GM12801 (cell line): ENCODE measurements around the gene SCP2D1.

Experiments
- CTCF ChIP-seq: IDR thresholded peaks from one replicate; pipeline ENCODE4 v1.5.1; 2011; ENCODE audit warnings: control low read depth; ENCODE audit not compliant: insufficient read length; ENCODE audit errors: extremely low read depth

Gene SCP2D1

DNA sequence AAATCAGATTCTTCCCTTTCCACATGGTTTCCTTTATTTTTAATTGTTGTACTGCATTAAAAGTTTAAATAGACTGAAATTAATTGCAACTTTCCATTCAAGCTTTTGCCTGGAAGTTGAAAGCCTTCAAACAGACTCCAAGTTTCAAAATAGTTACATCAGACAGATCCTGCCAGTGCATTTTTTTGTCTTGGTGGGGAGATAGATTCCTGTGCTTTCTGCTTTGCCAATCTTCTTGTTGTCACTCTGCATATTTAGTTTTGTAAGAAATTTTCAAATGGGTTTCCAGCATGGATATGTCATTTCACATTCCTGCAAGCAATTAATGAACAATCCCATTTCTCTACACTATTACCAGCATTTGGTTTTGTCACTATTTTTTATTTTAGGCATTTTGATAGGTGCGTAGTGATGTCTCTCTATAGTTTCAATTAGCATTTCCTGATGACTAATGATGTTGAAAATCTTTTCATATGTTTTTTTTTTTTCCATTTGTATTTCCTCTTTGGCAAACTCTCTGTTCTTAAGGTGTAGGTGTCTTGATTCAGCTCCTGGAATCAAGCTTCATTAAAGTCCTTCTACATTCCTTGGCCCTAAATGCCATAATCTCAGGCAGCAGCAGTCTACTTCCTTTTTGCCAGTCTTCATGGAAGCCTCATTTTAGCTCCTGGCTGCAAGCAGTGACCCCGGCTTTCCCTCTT lies 40.5 kb downstream of the SCP2D1 start:
- TF ChIP-seq CTCF = no peak

DNA sequence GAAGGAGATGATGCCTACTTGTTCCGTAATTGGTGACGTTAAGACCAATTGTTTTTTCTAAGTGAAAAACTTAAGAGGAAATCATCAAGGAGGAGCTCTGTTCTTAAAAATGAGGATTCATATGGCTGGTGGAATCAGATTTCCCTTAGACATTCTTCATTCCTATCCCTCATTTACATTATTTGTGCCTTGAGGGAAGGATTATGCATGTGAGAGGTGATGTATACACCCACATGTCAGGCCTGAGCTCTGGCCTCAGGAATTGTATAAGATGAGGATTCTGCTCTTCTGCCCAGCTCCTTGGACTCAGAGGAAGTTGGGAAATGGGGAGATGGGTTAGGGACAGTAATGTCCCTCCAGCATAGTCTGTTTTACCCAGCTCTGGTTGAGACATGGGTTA lies 42.3 kb downstream of the SCP2D1 start:
- TF ChIP-seq CTCF = no peak

GRCh38 chr20:18856873-18857272 lies 43.3 kb downstream of the SCP2D1 start:
- no peak for TF ChIP-seq CTCF

DNA sequence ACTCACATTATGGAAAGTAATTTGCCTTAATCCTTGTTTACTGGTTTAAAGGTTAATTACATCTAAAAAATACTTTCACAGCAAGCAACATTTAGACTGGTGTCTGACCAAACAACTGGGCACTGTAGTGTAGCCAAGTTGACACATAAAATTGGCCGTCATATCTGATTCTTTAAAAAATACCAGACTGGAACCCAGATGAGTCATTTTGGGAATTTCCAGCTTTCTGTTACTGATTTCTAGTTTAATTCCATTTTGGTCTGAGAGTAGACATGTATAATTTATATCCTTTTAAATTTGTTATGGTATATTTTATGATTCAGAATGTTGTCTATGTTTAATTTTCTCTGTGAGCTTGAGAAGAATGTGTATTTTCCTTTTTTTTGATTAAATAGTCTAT lies 44.1 kb downstream of the SCP2D1 start:
- TF ChIP-seq CTCF = no peak

DNA sequence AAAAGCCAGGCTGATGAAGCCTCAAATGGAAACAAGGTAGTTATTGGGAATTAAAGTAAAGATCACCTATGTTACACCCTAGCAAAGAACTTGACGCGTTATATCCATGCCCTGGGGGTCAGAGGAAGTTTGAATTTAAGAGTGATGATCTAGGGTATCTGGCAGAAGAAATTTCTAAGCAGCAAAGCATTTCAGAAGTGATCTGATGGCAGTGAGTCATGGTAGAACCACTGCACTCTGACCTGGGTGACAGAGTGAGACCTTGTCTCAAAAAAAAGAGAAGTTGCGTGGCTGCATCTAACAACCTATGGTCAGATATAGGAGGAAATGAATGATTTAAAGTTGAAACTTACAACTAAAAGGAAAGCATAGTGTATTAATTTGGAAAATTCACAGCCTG lies 45.2 kb downstream of the SCP2D1 start:
- no peak for TF ChIP-seq CTCF
